ENCODE measurements around the gene CTNNA2.

DNA sequence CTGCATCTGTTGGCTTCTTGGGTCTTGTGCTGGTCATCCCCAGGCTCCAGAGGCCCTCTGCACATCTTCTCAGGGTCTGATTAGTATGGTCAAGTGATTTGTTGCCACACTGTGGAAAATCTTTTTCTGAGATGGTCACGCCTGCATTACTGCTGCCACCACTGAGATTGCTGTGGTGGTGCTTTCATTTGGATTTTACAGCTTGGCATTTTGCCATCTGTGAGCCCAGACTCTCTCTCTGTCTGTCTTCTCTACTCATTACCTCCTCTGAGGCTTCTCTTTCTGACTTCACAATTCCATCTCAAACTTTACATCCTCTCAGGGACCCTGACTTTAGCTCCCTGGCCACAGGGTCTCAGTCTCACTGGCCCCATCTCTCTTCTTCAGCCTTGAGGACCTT is 637.1 kb downstream of the CTNNA2 start:
- no peak for TF ChIP-seq CTCF (IDR thresholded peaks at IDR 0.05)
- TF ChIP-seq POLR2A (IDR thresholded peaks at IDR 0.05): no peak
- no peak for TF ChIP-seq EP300 (IDR thresholded peaks at IDR 0.05)
